MV-4-11 (cell line): ENCODE data around the gene NPS.

Experiments used
- DNase-seq: peaks from one replicate; lab custom pipeline; 2025; lab: John Stamatoyannopoulos, UW

Gene NPS

GRCh38 chr10:127561647-127562046, 12.5 kb downstream of the NPS start:
- no peak for DNase-seq

GRCh38 chr10:127563718-127564553, 14.8 kb downstream of the NPS start:
- DNase-seq: no peak

GRCh38 chr10:127564644-127565043, 15.5 kb downstream of the NPS start:
- DNase-seq: no peak

GRCh38 chr10:127565583-127565982, 16.5 kb downstream of the NPS start:
- no peak for DNase-seq

- DNase-seq: no peak
These were observed 20.1 kb downstream of the NPS start for GRCh38 chr10:127569210-127569609.

GRCh38 chr10:127570036-127570435, 20.9 kb downstream of the NPS start:
- DNase-seq: no peak

GRCh38 chr10:127571386-127571785, 22.3 kb downstream of the NPS start:
- DNase-seq: no peak

GRCh38 chr10:127576051-127576450, 26.9 kb downstream of the NPS start:
- DNase-seq: no peak

- DNase-seq: no peak
These were observed 27.6 kb downstream of the NPS start for GRCh38 chr10:127576740-127577161.

- DNase-seq: peak; percentile 4
These were observed 28.5 kb downstream of the NPS start for GRCh38 chr10:127577376-127578258.

GRCh38 chr10:127578259-127578960, 29.3 kb downstream of the NPS start:
- DNase-seq: no peak

- DNase-seq: no peak
These were observed 29.8 kb downstream of the NPS start for GRCh38 chr10:127578961-127579305.

- DNase-seq: no peak
These were observed 30.5 kb downstream of the NPS start for GRCh38 chr10:127579640-127580039.

- DNase-seq: no peak
These were observed 31.7 kb downstream of the NPS start for GRCh38 chr10:127580822-127581221.

GRCh38 chr10:127585519-127586023, 36.5 kb downstream of the NPS start:
- no peak for DNase-seq

- peak; percentile 32 for DNase-seq
These were observed 38.7 kb downstream of the NPS start for GRCh38 chr10:127587668-127588365.

- no peak for DNase-seq
These were observed 43.5 kb downstream of the NPS start for GRCh38 chr10:127592586-127592985.

- DNase-seq: no peak
These were observed 51.4 kb downstream of the NPS start for GRCh38 chr10:127600479-127600878.
